SK-N-SH (cell line): ENCODE data around the gene COPZ1. TPM values are rescaled to one million over a fixed set of nuclear protein-coding genes. Genes with fewer than 3 reads are reported as not detected.
"Not testable (repeated sequence)": the region's sequence is repeated elsewhere in the genome, so short reads cannot be mapped to it uniquely, and the experiment has no call there.

Experiments
- CTCF ChIA-PET: fragments of 300-600, 350-600 bp; formaldehyde crosslinking; extraction: SDS; loops from one replicate; lab custom pipeline; 2021; lab: Yijun Ruan, JAX
- POLR2A ChIA-PET: fragments of 350-600 bp; sonication (Branson Sonifier 250); formaldehyde crosslinking; extraction: SDS; loops from one replicate; lab custom pipeline; 2020; ENCODE audit warnings: antibody characterized with exemption, inconsistent platforms; lab: Yijun Ruan, JAX
- DNase-seq: peaks from one replicate; pipeline ENCODE4 v3.0.0; 2012
- H2AFZ ChIP-seq: fragments of 200-600 bp; sonication (generic); 2 replicates; pipeline ENCODE4 v1.8.1; 2016; ENCODE audit warnings: antibody characterized with exemption, mild to moderate bottlenecking, low read depth
- H3F3A ChIP-seq: fragments of 200-600 bp; sonication (generic); replicated peaks from 2 replicates; pipeline ENCODE3; 2016; ENCODE audit warnings: antibody characterized with exemption, mild to moderate bottlenecking; ENCODE audit not compliant: insufficient read depth
- H3K27ac ChIP-seq, 2 experiments: fragments of 200-500 bp in 1 of 2; fragments of 200-600 bp in 1 of 2; sonication (Bioruptor generic) in 1 of 2; sonication (generic), shearing (Covaris generic) in 1 of 2; 2 replicates each; pipeline versions ENCODE4 v1.5.1 to v1.6.1; 2014 to 2016; ENCODE audit warnings: low read depth in 2 of 2, inconsistent platforms in 1 of 2, low read length in 1 of 2, mild to moderate bottlenecking in 1 of 2, mixed read lengths in 1 of 2
- H3K27me3 ChIP-seq: fragments of 200-600 bp; sonication (generic), shearing (Covaris generic); 2 replicates; pipeline ENCODE4 v1.6.1; 2016; ENCODE audit warnings: mixed run types; ENCODE audit not compliant: insufficient read depth
- H3K36me3 ChIP-seq, 2 experiments: fragments of 200-500 bp in 1 of 2; fragments of 200-600 bp in 1 of 2; sonication (Bioruptor generic) in 1 of 2; sonication (generic) in 1 of 2; replicated peaks in 1 of 2; 2 replicates each; pipeline versions ENCODE3 to v1.5.1; 2014 to 2016; ENCODE audit warnings: low read length in 1 of 2, mild to moderate bottlenecking in 1 of 2; ENCODE audit not compliant: insufficient read depth in 2 of 2, control insufficient read depth in 1 of 2
- H3K4me1 ChIP-seq, 2 experiments: fragments of 200-500 bp in 1 of 2; fragments of 200-600 bp in 1 of 2; sonication (Bioruptor generic) in 1 of 2; sonication (generic), shearing (Covaris generic) in 1 of 2; 2 replicates each; pipeline versions ENCODE4 v1.5.1 to v1.6.1; 2014 to 2016; ENCODE audit warnings: low read depth in 1 of 2, low read length in 1 of 2, mixed run types in 1 of 2; ENCODE audit not compliant: insufficient read depth in 2 of 2, control insufficient read depth in 1 of 2
- H3K4me2 ChIP-seq: fragments of 200-600 bp; sonication (generic), shearing (Covaris generic); 2 replicates; pipeline ENCODE4 v1.6.1; 2017; ENCODE audit warnings: mixed run types
- H3K4me3 ChIP-seq, 2 experiments: fragments of 200-500 bp in 1 of 2; fragments of 200-600 bp in 1 of 2; sonication (Bioruptor generic) in 1 of 2; sonication (generic), shearing (Covaris generic) in 1 of 2; 2 replicates each; pipeline versions ENCODE4 v1.5.1 to v1.8.1; 2014 to 2016; ENCODE audit warnings: low read depth in 2 of 2, inconsistent platforms in 1 of 2, low read length in 1 of 2, mild to moderate bottlenecking in 1 of 2, mixed read lengths in 1 of 2, moderate library complexity in 1 of 2
- H3K79me2 ChIP-seq: fragments of 200-600 bp; sonication (generic); 2 replicates; pipeline ENCODE4 v1.8.1; 2017; ENCODE audit warnings: mild to moderate bottlenecking; ENCODE audit not compliant: insufficient read depth
- H3K9ac ChIP-seq: fragments of 200-600 bp; sonication (generic); 2 replicates; pipeline ENCODE4 v1.6.1; 2017; ENCODE audit warnings: mixed run types
- H3K9me2 ChIP-seq: fragments of 200-600 bp; sonication (generic); 2 replicates; pipeline ENCODE4 v1.6.1; 2017; ENCODE audit warnings: mixed run types
- H3K9me3 ChIP-seq: fragments of 200-600 bp; sonication (generic); 2 replicates; pipeline ENCODE4 v1.6.1; 2017; ENCODE audit warnings: mixed run types, mild to moderate bottlenecking, moderate library complexity
- H4K20me1 ChIP-seq: fragments of 200-600 bp; sonication (generic); 2 replicates; pipeline ENCODE4 v1.6.1; 2017; ENCODE audit warnings: mild to moderate bottlenecking, mixed run types; ENCODE audit not compliant: insufficient read depth
- FOXM1 ChIP-seq: IDR thresholded peaks from 2 replicates; pipeline ENCODE4 v1.4.0; 2012; ENCODE audit warnings: low read depth, mild to moderate bottlenecking
- POLR2AphosphoS5 ChIP-seq: IDR thresholded peaks from 2 replicates; pipeline ENCODE4 v1.6.1; 2012; ENCODE audit warnings: low read depth, low read length
- RAD21 ChIP-seq: IDR thresholded peaks from 2 replicates; pipeline ENCODE4 v1.6.1; 2012; ENCODE audit warnings: mild to moderate bottlenecking, low read length
- TCF12 ChIP-seq: IDR thresholded peaks from 2 replicates; pipeline ENCODE4 v1.4.0; 2012
- TEAD4 ChIP-seq: IDR thresholded peaks from 2 replicates; pipeline ENCODE4 v1.4.0; 2012; ENCODE audit warnings: mild to moderate bottlenecking, borderline replicate concordance; ENCODE audit not compliant: insufficient read depth
- WGBS: methylation state at CpG from one replicate; pipeline ENCODE4 v1.1.6; 2017; ENCODE audit warnings: low lambda C conversion rate; 5-methylcytosine and 5-hydroxymethylcytosine counted together
- polyA plus RNA-seq, 3 experiments: library from polyadenylated mRNA; depleted of rRNA; stranded (reverse); fragments of >200 nt; gene quantifications; 2 replicates each; pipeline ENCODE4 v1.2.3, GENCODE V29; 2012
- TF ChIP-seq, protein P1 (sequence below): IDR thresholded peaks from 2 replicates; pipeline ENCODE4; 2012
- TF ChIP-seq, protein P2 (sequence below): fragments of 150-350 bp; IDR thresholded peaks from 2 replicates; pipeline ENCODE4 v1.6.1; 2016; ENCODE audit warnings: mild to moderate bottlenecking, low read depth, low read length

COPZ1 gene
- polyA plus RNA-seq, 1 of the 3 experiments (the other 2 are of a cell fraction), result 111 TPM

DNA sequence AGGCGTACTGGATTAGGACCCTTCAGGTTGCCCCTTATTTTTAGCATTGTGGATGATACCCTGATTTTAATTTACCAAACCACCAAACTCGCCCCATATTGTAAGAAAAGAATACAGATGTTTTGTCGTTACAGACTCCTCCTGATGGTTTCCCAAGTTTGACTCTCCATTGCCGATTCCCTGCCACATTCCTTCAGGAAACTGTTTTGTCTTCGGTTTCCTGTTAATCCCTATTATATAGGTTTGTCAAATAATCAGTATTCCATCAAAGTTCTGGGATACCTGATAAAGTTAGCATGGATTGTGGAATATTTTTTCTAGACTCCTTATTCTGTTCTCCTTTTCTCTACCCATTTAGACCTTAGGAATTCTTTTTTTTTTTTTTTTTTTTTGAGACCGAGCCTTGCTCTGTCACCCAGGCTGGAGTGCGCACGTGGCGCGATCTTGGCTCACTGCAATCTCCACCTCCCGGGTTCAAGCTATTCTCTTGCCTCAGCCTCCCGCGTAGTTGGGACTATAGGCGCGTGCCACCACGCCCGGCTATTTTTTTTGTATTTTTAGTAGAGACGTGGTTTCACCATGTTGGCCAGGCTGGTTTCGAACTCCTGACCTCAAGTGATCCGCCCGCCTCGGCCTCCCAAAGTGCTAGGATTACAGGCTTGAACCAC is 645 bp downstream of the COPZ1 start:
- not testable (repeated sequence) for H3K9me2 ChIP-seq, DNase-seq, H3K4me1 ChIP-seq, H3F3A ChIP-seq, H3K27me3 ChIP-seq, H4K20me1 ChIP-seq, H3K9me3 ChIP-seq, H3K36me3 ChIP-seq
- peak overlapping the region; percentile 75 for H3K4me2 ChIP-seq
- peak overlapping the region; percentile 68 to 86 for H3K4me3 ChIP-seq
- H3K79me2 ChIP-seq, result peaks cover 55% of the 10 kb centered on the region
- 39% methylated on average over 22 of the region's 22 CpGs for WGBS
- H2AFZ ChIP-seq, result peak overlapping the region; percentile 69; the same call in 1 of the 2 replicates
- ChIA-PET CTCF (interaction anchor here (0.6 to 16.1 kb wide), 36 partner anchors 10 to 340 kb away, joined by 3 to 266 read pairs (median 5); partner anchors contain the start of genes HOXC10, NFE2 and ZNF385A), POLR2A (interaction anchor here (0.7 to 1.9 kb wide), 9 partner anchors 10 to 106 kb away, joined by 3 to 12 read pairs (median 4); partner anchors contain the start of genes CBX5 and HNRNPA1)
- peak overlapping the region; percentile 97 for H3K9ac ChIP-seq
- peak overlapping the region; percentile 77 to 81 for H3K27ac ChIP-seq

DNA sequence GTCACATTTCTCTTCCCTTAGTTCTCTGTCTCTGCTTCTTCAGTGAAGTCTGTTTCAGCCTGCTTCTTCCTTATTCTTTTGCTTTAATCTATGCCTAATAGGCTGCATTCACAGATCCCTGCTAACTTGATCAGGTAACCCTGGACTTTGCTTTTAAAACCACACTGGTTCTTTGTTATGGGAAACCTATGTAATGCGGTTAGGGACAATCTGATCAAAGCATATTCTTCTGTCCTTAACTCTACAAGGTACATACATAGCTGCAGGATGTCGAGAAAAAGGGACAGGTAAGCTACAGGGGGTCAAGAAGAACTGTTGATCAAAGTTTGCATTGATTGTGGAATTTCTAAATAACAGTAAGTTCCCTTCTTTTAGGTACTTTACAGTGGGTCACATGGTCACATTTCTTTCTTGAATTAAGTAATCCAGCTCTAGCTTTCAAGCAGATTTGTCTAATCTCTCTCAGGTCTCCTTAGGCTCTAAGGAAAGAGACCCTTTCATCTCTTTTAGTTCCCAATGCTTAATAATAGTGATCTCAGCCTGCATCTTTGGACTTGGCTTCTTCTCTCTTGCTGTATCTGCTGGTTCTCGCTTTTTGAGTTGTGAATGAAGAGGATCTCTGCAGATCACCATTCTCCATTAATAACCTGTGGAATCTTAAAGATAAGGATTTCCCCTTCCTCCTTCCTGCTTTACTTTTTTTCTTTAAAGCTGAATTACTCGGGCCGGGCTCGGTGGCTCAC is 3.8 kb downstream of the COPZ1 start:
- ChIA-PET POLR2A (no interaction called here), CTCF (interaction anchor here (0.6 to 16.1 kb wide), 5 partner anchors 7 to 114 kb away, joined by 3 to 266 read pairs (median 10); no protein-coding TSS in a partner anchor)
- Histone ChIP-seq H3K9ac (no peak overlapping the region), H3K27me3 (no peaks in the 10 kb centered on the region), H3F3A (peaks cover 3% of the 10 kb centered on the region), H2AFZ (no peak overlapping the region), H3K27ac (no peak overlapping the region; a peak in 1 of 4 replicates), H3K36me3 (peaks cover 4 to 8% of the 10 kb centered on the region in 2 experiments), H3K9me3 (no peaks in the 10 kb centered on the region), H4K20me1 (no peaks in the 10 kb centered on the region), H3K4me1 (peaks cover 0 to 9% of the 10 kb centered on the region in 2 experiments; a peak in 2 of 4 replicates), H3K4me3 (no peak overlapping the region), H3K4me2 (no peak overlapping the region), H3K79me2 (peaks cover 85% of the 10 kb centered on the region), H3K9me2 (no peaks in the 10 kb centered on the region)
- TF ChIP-seq, protein P1, sequence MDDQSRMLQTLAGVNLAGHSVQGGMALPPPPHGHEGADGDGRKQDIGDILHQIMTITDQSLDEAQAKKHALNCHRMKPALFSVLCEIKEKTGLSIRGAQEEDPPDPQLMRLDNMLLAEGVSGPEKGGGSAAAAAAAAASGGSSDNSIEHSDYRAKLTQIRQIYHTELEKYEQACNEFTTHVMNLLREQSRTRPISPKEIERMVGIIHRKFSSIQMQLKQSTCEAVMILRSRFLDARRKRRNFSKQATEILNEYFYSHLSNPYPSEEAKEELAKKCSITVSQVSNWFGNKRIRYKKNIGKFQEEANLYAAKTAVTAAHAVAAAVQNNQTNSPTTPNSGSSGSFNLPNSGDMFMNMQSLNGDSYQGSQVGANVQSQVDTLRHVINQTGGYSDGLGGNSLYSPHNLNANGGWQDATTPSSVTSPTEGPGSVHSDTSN, result no peak
- TF ChIP-seq, protein P2, sequence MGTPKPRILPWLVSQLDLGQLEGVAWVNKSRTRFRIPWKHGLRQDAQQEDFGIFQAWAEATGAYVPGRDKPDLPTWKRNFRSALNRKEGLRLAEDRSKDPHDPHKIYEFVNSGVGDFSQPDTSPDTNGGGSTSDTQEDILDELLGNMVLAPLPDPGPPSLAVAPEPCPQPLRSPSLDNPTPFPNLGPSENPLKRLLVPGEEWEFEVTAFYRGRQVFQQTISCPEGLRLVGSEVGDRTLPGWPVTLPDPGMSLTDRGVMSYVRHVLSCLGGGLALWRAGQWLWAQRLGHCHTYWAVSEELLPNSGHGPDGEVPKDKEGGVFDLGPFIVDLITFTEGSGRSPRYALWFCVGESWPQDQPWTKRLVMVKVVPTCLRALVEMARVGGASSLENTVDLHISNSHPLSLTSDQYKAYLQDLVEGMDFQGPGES, result no peak
- TF ChIP-seq TEAD4 (no peak), FOXM1 (no peak)
- no peak for DNase-seq
- WGBS, result 97% methylated on average over 6 of the region's 6 CpGs

DNA sequence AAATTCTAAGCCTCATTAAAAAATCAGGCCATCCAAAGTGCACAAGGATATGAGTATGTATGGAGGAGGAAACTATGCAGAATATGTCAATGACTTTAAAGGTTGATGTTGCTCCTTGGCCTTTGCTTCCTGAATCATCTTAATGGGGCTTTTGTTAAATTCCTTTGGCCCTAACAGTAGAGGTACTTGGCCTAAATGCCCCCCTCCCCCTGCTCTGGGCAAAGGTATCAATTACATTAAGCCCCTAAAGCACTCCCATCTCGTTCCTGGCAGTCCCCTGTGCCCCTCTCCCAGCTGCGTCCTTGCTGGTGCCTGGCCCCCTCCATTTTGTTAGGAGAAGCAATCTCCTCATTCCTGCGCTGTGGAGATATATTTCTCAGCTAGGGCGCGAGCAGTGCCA is 4.8 kb downstream of the COPZ1 start:
- H3K36me3 ChIP-seq, result peaks cover 4 to 8% of the 10 kb centered on the region in 2 experiments
- DNase-seq, result no peak
- no peak overlapping the region for H3K27ac ChIP-seq
- no peak for TF ChIP-seq TCF12
- TF ChIP-seq, protein P1, result no peak
- no peak for TF ChIP-seq POLR2AphosphoS5
- TF ChIP-seq RAD21, result no peak
- H3K4me3 ChIP-seq, result no peak overlapping the region
- 88% methylated on average over 5 of the region's 5 CpGs for WGBS
- H3K79me2 ChIP-seq, result peaks cover 95% of the 10 kb centered on the region
- H3K27me3 ChIP-seq, result no peaks in the 10 kb centered on the region
- no peaks in the 10 kb centered on the region for H3K9me2 ChIP-seq
- H4K20me1 ChIP-seq, result no peaks in the 10 kb centered on the region
- peaks cover 0 to 9% of the 10 kb centered on the region in 2 experiments; a peak in 2 of 4 replicates for H3K4me1 ChIP-seq
- H3K4me2 ChIP-seq, result no peak overlapping the region
- H3K9ac ChIP-seq, result no peak overlapping the region
- ChIA-PET CTCF (interaction anchor here (1.4 to 16.1 kb wide), 5 partner anchors 6 to 115 kb away, joined by 3 to 266 read pairs (median 10); no protein-coding TSS in a partner anchor), POLR2A (no interaction called here)
- no peaks in the 10 kb centered on the region for H3K9me3 ChIP-seq
- H2AFZ ChIP-seq, result no peak overlapping the region
- H3F3A ChIP-seq, result peaks cover 3% of the 10 kb centered on the region
